Common myeloid progenitor, CD34-positive (primary cell): Measurements from ENCODE around the gene DCK.
"Not testable (repeated sequence)": the region's sequence is repeated elsewhere in the genome, so short reads cannot be mapped to it uniquely, and the experiment has no call there.

ENCODE experiments used
- CTCF ChIA-PET: fragments of 350-600 bp; sonication (Branson Sonifier 250); formaldehyde crosslinking; loops from one replicate; lab custom pipeline; 2021; ENCODE audit warnings: antibody characterized with exemption; lab: Charles Lee
- POLR2A ChIA-PET: fragments of 350-600 bp; sonication (Branson Sonifier 250); formaldehyde crosslinking; loops from one replicate; lab custom pipeline; 2021; ENCODE audit warnings: antibody characterized with exemption; lab: Charles Lee
- DNase-seq, 3 donors: peaks; one replicate each; pipeline versions ENCODE4 v3.0.0 to v3.0.0-alpha.2; 2013
- H3K27ac ChIP-seq, 2 experiments: 1 replicate in 1 of 2; 2 replicates in 1 of 2; pipeline ENCODE4 v1.7.0; 2013; ENCODE audit warnings: inconsistent platforms in 2 of 2, low read length in 2 of 2, mild to moderate bottlenecking in 2 of 2, low read depth in 1 of 2, moderate library complexity in 1 of 2; ENCODE audit not compliant: severe bottlenecking in 2 of 2, insufficient read depth in 1 of 2, poor library complexity in 1 of 2
- H3K27me3 ChIP-seq, 5 experiments: replicated peaks in 2 of 5; 1 replicate in 3 of 5; 2 replicates in 2 of 5; pipeline versions ENCODE4 v1.6.1 to v1.7.0; 2013; ENCODE audit warnings: low read length in 4 of 5, mild to moderate bottlenecking in 2 of 5, moderate library complexity in 2 of 5, inconsistent platforms in 1 of 5; ENCODE audit not compliant: insufficient read depth in 5 of 5, control insufficient read depth in 4 of 5
- H3K36me3 ChIP-seq, 4 experiments: 1 replicate in 2 of 4; 2 replicates in 2 of 4; pipeline versions ENCODE4 v1.6.1 to v1.7.0; 2013; ENCODE audit warnings: low read length in 3 of 4, control low read depth in 1 of 4, mild to moderate bottlenecking in 1 of 4; ENCODE audit not compliant: control insufficient read depth in 4 of 4, insufficient read depth in 4 of 4
- H3K4me1 ChIP-seq, 4 experiments: 1 replicate in 3 of 4; 2 replicates in 1 of 4; pipeline versions ENCODE4 v1.6.1 to v1.7.1; 2013; ENCODE audit warnings: low read length in 3 of 4, mild to moderate bottlenecking in 3 of 4, control low read depth in 1 of 4, inconsistent platforms in 1 of 4, moderate library complexity in 1 of 4; ENCODE audit not compliant: control insufficient read depth in 4 of 4, insufficient read depth in 4 of 4; ENCODE audit errors: control extremely low read depth in 1 of 4
- H3K4me3 ChIP-seq, 7 experiments: 1 replicate in 4 of 7; 2 replicates in 3 of 7; pipeline versions ENCODE4 v1.5.1 to v1.7.0; 2013; ENCODE audit warnings: mild to moderate bottlenecking in 7 of 7, low read length in 6 of 7, moderate library complexity in 6 of 7, inconsistent platforms in 2 of 7, low read depth in 2 of 7, control low read depth in 1 of 7; ENCODE audit not compliant: insufficient read depth in 4 of 7, control insufficient read depth in 1 of 7; ENCODE audit errors: extremely low read depth in 1 of 7
- H3K9me3 ChIP-seq, 5 experiments: 1 replicate in 4 of 5; 2 replicates in 1 of 5; pipeline versions ENCODE4 v1.6.1 to v1.7.1; 2013; ENCODE audit warnings: low read length in 4 of 5, mild to moderate bottlenecking in 2 of 5, inconsistent platforms in 1 of 5, low read depth in 1 of 5, moderate library complexity in 1 of 5; ENCODE audit not compliant: control insufficient read depth in 4 of 5, insufficient read depth in 2 of 5; ENCODE audit errors: control extremely low read depth in 1 of 5
- WGBS: methylation state at CpG from one replicate; pipeline ENCODE4 v1.1.5; 2013; ENCODE audit not compliant: insufficient coverage; 5-methylcytosine and 5-hydroxymethylcytosine counted together

DCK gene

DNA sequence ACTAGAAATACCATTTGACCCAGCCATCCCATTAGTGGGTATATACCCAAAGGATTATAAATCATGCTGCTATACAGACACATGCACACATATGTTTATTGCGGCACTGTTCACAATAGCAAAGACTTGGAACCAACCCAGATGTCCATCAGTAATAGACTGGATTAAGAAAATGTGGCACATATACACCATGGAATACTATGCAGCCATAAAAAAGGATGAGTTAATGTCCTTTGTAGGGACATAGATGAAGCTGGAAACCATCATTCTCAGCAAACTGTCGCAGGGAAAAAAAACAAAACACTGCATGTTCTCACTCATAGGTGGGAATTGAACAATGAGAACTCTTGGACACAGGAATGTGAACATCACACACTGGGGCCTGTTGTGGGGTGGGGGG, 23.9 kb downstream of the DCK start:
- H3K27ac ChIP-seq, DNase-seq, H3K36me3 ChIP-seq, CTCF ChIA-PET, POLR2A ChIA-PET, H3K4me1 ChIP-seq, H3K4me3 ChIP-seq, H3K27me3 ChIP-seq, H3K9me3 ChIP-seq: not testable (repeated sequence)
- 100% methylated on average over 1 of the region's 2 CpGs for WGBS

DNA sequence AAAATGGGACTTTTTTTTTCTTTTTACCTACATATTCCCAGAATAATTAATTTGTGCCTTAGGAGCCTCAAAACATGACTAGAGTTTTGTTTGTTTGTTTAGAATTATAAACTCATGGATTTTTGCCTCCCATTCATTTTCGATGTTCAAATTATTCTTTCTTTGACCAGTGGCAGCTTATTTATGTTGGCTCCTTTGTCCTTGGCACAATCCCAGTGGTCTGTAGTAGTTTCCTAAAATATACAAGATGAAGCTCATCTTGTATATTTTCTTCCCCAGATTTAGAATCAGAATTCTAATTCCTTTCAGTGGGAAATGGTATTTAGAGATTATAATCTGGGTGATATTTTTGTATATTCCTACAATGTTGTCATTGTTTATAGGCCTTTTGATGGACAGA, 27.2 kb downstream of the DCK start:
- DNase-seq: no peak

DNA sequence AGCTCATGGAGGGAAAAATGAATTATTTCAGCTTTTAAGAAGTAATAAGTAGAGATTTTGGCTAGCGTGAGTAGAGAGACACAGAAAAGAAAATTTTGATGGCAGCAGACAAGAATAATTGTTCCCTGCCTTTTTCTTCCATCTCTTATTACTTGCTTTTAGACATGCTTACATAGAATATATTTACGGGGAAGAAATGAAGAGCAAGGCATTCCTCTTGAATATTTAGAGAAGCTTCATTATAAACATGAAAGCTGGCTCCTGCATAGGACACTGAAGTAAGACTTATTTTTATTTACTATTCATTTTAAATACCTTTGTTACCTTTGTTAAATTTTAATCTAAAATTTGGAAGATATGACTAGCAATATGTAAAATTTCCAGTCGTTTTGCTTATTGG, 32.2 kb downstream of the DCK start:
- H3K4me1 ChIP-seq: no peaks in the 10 kb centered on the region
- H3K4me3 ChIP-seq: no peak overlapping the region
- DNase-seq: no peak
- H3K27ac ChIP-seq: no peak overlapping the region
- no peaks in the 10 kb centered on the region for H3K27me3 ChIP-seq
- no peaks in the 10 kb centered on the region for H3K9me3 ChIP-seq
- ChIA-PET POLR2A (no interaction called here), CTCF (interaction anchor here (1.0 kb wide), 1 partner anchor 15 kb away, joined by 3 read pairs; no protein-coding TSS in a partner anchor)
- peaks cover 19 to 69% (median 37%) of the 10 kb centered on the region in 4 experiments for H3K36me3 ChIP-seq
- no CpG with 5 or more reads among the region's 3 CpGs for WGBS

More for the DNA sequence above, 27.2 kb downstream of the DCK start:
- ChIA-PET POLR2A (no interaction called here), CTCF (interaction anchor here (1.6 kb wide), 1 partner anchor 10 kb away, joined by 3 read pairs; no protein-coding TSS in a partner anchor)
- H3K27me3 ChIP-seq: no peaks in the 10 kb centered on the region
- no peaks in the 10 kb centered on the region for H3K9me3 ChIP-seq
- no peak overlapping the region for H3K4me3 ChIP-seq
- no CpG with 5 or more reads among the region's 1 CpG for WGBS
- H3K4me1 ChIP-seq: no peaks in the 10 kb centered on the region
- peaks cover 3 to 30% (median 16%) of the 10 kb centered on the region in 4 experiments for H3K36me3 ChIP-seq
- H3K27ac ChIP-seq: no peak overlapping the region

DNA sequence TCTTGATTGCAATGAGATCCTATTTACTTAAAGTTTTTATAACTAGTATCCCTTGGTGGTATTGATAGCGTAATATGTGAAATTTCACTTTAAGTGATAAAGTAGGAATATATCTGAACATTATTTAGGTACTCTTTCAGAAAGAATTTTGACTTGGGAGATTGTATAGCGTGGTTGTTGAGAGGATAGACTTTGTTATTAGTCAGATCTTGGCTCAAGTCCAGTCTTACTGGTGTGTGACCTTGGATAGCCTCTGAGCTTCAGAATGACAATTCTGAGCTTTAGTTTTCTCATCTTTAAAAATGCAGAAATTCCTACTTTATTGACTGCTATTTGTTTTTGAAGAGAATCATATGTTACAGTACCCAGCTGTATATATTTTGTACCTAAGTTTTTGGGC, 32.6 kb downstream of the DCK start:
- Histone ChIP-seq H3K36me3 (peaks cover 21 to 74% (median 39%) of the 10 kb centered on the region in 4 experiments), H3K9me3 (no peaks in the 10 kb centered on the region), H3K4me1 (no peaks in the 10 kb centered on the region), H3K27ac (no peak overlapping the region), H3K4me3 (no peak overlapping the region), H3K27me3 (no peaks in the 10 kb centered on the region)
- CTCF ChIA-PET: interaction anchor here (1.0 to 1.1 kb wide), 2 partner anchors 14 to 15 kb away, joined by 3 read pairs; no protein-coding TSS in a partner anchor
- WGBS: no CpG with 5 or more reads among the region's 2 CpGs
- POLR2A ChIA-PET: no interaction called here
- peak in 2 of 3 donors; percentile 58 to 63 for DNase-seq

DNA sequence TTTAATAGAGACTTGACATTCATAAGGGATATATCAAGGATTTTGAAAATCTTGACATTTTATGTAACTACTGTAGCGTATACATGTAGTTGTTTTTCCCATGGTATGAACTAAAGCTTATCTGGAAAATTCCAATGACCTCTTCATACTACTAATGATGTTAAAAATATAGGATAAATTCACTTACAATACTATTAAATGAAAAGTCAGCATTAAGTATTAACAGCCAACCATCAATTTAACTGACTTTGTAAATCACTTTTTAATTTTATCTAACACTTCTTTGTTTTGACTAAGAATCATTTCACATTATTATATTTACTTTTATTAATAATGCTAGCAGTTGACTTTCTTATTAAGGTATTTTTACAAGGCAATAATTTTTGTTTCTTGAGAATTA, 34.2 kb downstream of the DCK start:
- POLR2A ChIA-PET: no interaction called here
- H3K27ac ChIP-seq: no peak overlapping the region
- peaks cover 0 to 1% (median 0%) of the 10 kb centered on the region in 4 experiments for H3K4me1 ChIP-seq
- WGBS: no CpG with 5 or more reads among the region's 1 CpG
- CTCF ChIA-PET: interaction anchor here (0.5 to 1.2 kb wide), 2 partner anchors 18 to 95 kb away, joined by 3 read pairs; no protein-coding TSS in a partner anchor
- peaks cover 22 to 81% (median 46%) of the 10 kb centered on the region in 4 experiments for H3K36me3 ChIP-seq
- H3K4me3 ChIP-seq: no peak overlapping the region
- H3K9me3 ChIP-seq: no peaks in the 10 kb centered on the region
- no peak for DNase-seq
- no peaks in the 10 kb centered on the region for H3K27me3 ChIP-seq

DNA sequence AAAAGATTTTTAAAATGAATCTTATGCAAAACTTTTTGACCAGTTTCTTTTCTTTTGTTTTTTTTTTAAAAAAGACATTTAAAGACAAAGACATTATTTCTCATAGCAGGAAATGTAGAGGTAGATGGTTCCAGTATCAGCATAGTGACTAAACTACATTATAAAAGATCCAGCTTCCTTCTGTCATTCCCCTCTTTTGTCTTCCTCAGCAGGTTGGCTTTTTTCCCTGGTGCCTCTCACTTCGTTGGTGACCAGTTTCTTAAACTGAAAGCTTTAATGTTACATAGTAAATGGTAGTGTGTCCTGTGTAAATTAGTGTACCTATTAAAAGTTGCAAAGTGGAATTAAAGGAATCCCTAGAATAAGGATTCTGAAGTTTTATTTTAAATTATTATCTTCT, 36.1 kb downstream of the DCK start:
- H3K4me3 ChIP-seq: no peak overlapping the region
- ChIA-PET CTCF (no interaction called here), POLR2A (interaction anchor here (0.7 kb wide), 1 partner anchor 19 kb away, joined by 4 read pairs; no protein-coding TSS in a partner anchor)
- peaks cover 18 to 62% (median 40%) of the 10 kb centered on the region in 4 experiments for H3K36me3 ChIP-seq
- WGBS: no CpG with 5 or more reads among the region's 1 CpG
- H3K27ac ChIP-seq: no peak overlapping the region
- peaks cover 0 to 1% (median 0%) of the 10 kb centered on the region in 4 experiments for H3K4me1 ChIP-seq
- no peaks in the 10 kb centered on the region for H3K9me3 ChIP-seq
- DNase-seq: no peak
- no peaks in the 10 kb centered on the region for H3K27me3 ChIP-seq

DNA sequence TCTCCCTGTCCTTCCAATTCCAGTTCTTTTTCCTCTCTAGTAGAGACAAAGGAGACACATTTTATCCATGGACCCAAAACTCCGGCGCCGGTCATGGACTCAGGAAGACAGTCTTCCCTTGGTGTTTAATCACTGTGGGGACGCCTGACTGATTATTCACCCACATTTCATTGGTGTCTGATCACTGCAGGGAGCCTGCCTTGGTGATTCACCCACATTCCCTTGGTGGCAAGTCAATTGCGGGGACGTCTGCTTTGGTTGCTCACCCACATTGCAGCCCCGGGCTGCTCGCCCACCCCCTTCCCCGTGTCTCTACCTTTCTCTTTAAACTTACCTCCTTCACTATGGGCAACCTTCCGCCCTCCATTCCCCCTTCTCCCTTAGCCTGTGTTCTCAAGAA, 38.7 kb downstream of the DCK start:
- peaks cover 21 to 60% (median 33%) of the 10 kb centered on the region in 4 experiments for H3K36me3 ChIP-seq
- POLR2A ChIA-PET, H3K4me1 ChIP-seq, H3K4me3 ChIP-seq, H3K9me3 ChIP-seq, H3K27me3 ChIP-seq, H3K27ac ChIP-seq, DNase-seq, CTCF ChIA-PET: not testable (repeated sequence)
- 94% methylated on average over 7 of the region's 10 CpGs for WGBS
